A673 (cell line): ENCODE results near the gene ZHX3. TPM values are rescaled to one million over a fixed set of nuclear protein-coding genes. Genes with fewer than 3 reads are reported as not detected.

Source experiments
- BruUV-seq: library from RNA; stranded (reverse); fragments of 400-500 nt; replicated peaks from 2 replicates; lab custom pipeline; 2021; lab: Mats Ljungman, UMichigan
- CTCF ChIA-PET: fragments of 300-600 bp; sonication (Branson Sonifier 250); formaldehyde crosslinking; loops from one replicate; lab custom pipeline; 2022; ENCODE audit warnings: antibody characterized with exemption; lab: Charles Lee
- POLR2A ChIA-PET: fragments of 300-600 bp; sonication (Branson Sonifier 250); formaldehyde crosslinking; loops from one replicate; lab custom pipeline; 2022; ENCODE audit warnings: antibody characterized with exemption; ENCODE audit not compliant: low non-redundant PET; lab: Charles Lee
- DNase-seq: peaks from one replicate; pipeline ENCODE4 v3.0.0-alpha.2; 2015; ENCODE audit warnings: low spot score
- H3K27ac ChIP-seq: fragments of 200-600 bp; sonication (generic); 2 replicates; pipeline ENCODE4 v1.5.1; 2016; ENCODE audit warnings: mixed run types, low read depth, mild to moderate bottlenecking, mixed read lengths, antibody characterized with exemption, low read length; ENCODE audit not compliant: poor library complexity, severe bottlenecking
- H3K27me3 ChIP-seq: fragments of 200-600 bp; sonication (generic); replicated peaks from 2 replicates; pipeline ENCODE4 v1.6.1; 2017; ENCODE audit warnings: mixed run types, low read depth, mild to moderate bottlenecking, mixed read lengths, antibody characterized with exemption, low read length; ENCODE audit not compliant: insufficient read depth, poor library complexity
- H3K36me3 ChIP-seq: fragments of 200-600 bp; sonication (generic); 2 replicates; pipeline ENCODE4 v1.6.1; 2016; ENCODE audit warnings: mixed run types, mild to moderate bottlenecking, mixed read lengths, antibody characterized with exemption, low read length; ENCODE audit not compliant: insufficient read depth, poor library complexity, severe bottlenecking
- H3K4me1 ChIP-seq: fragments of 200-600 bp; sonication (generic); 2 replicates; pipeline ENCODE4 v1.6.1; 2017; ENCODE audit warnings: mixed run types, mild to moderate bottlenecking, mixed read lengths, antibody characterized with exemption, low read length; ENCODE audit not compliant: insufficient read depth, poor library complexity, severe bottlenecking
- H3K4me3 ChIP-seq: fragments of 200-600 bp; sonication (generic); 2 replicates; pipeline ENCODE4 v1.5.1; 2016; ENCODE audit warnings: low read depth, mixed run types, mild to moderate bottlenecking, mixed read lengths, low read length; ENCODE audit not compliant: poor library complexity, severe bottlenecking
- H3K9me3 ChIP-seq: fragments of 200-600 bp; sonication (generic); 2 replicates; pipeline ENCODE4 v1.6.1; 2016; ENCODE audit warnings: mixed run types, low read depth, mild to moderate bottlenecking, mixed read lengths, antibody characterized with exemption, low read length; ENCODE audit not compliant: poor library complexity, severe bottlenecking
- CTCF ChIP-seq: fragments of 300-800, 200-600 bp; sonication (generic); conservative IDR thresholded peaks from 2 replicates; pipeline ENCODE4 v1.5.1; 2017; ENCODE audit warnings: low read depth, mild to moderate bottlenecking, antibody characterized with exemption, low read length, moderate library complexity, mixed read lengths
- EZH2 ChIP-seq: fragments of 200-600 bp; sonication (generic); IDR thresholded peaks from 2 replicates; pipeline ENCODE4 v1.6.1; 2017; ENCODE audit warnings: borderline replicate concordance, low read depth, mild to moderate bottlenecking, mixed read lengths, antibody characterized with exemption, low read length; ENCODE audit not compliant: poor library complexity, severe bottlenecking
- intact Hi-C: fragments of 100-400 bp; cut with micrococcal nuclease; formaldehyde crosslinking; loops from one replicate; pipeline ENCODE4 v1.10.0; 2022; ENCODE audit not compliant: unreplicated experiment
- total RNA-seq: library from RNA; stranded (reverse); gene quantifications from 2 replicates; pipeline ENCODE4 v1.2.3, GENCODE V29; 2021

ZHX3 gene
- total RNA-seq, 1 experiment from 2014 or later = 14.0 TPM

GRCh38 chr20:41358717-41359116 lies 41.2 kb upstream of the ZHX3 start:
- no peak for TF ChIP-seq EZH2
- TF ChIP-seq CTCF = no peak
- ChIA-PET POLR2A (interaction anchor here (0.6 kb wide), 1 partner anchor 41 kb away, joined by 6 read pairs; the partner anchor contains the start of gene ZHX3), CTCF (no interaction called here)
- H3K9me3 ChIP-seq = no peaks in the 10 kb centered on the region
- no peak overlapping the region for H3K27ac ChIP-seq
- BruUV-seq = no TSS peak
- H3K4me1 ChIP-seq = no peaks in the 10 kb centered on the region
- no peaks in the 10 kb centered on the region for H3K36me3 ChIP-seq
- no peak for DNase-seq
- intact Hi-C loops = no loop called here
- no peaks in the 10 kb centered on the region for H3K27me3 ChIP-seq
- no peak overlapping the region for H3K4me3 ChIP-seq

- no peak for DNase-seq
- H3K4me1 ChIP-seq = no peaks in the 10 kb centered on the region
- ChIA-PET POLR2A (interaction anchor here (0.6 kb wide), 1 partner anchor 41 kb away, joined by 6 read pairs; the partner anchor contains the start of gene ZHX3), CTCF (no interaction called here)
- intact Hi-C loops = no loop called here
- TF ChIP-seq EZH2 = no peak
- no peak for TF ChIP-seq CTCF
- no TSS peak for BruUV-seq
- no peak overlapping the region for H3K27ac ChIP-seq
- H3K9me3 ChIP-seq = no peaks in the 10 kb centered on the region
- no peaks in the 10 kb centered on the region for H3K36me3 ChIP-seq
- H3K27me3 ChIP-seq = no peaks in the 10 kb centered on the region
- H3K4me3 ChIP-seq = no peak overlapping the region
Measured at GRCh38 chr20:41358230-41358629, 40.7 kb upstream of the ZHX3 start.

GRCh38 chr20:41357424-41358163 lies 40.1 kb upstream of the ZHX3 start:
- DNase-seq = no peak
- H3K27me3 ChIP-seq = no peaks in the 10 kb centered on the region
- H3K36me3 ChIP-seq = no peaks in the 10 kb centered on the region
- H3K9me3 ChIP-seq = no peaks in the 10 kb centered on the region
- CTCF ChIA-PET = no interaction called here
- no peaks in the 10 kb centered on the region for H3K4me1 ChIP-seq
- no peak overlapping the region for H3K4me3 ChIP-seq
- TF ChIP-seq EZH2 (no peak), CTCF (no peak)
- POLR2A ChIA-PET = no interaction called here
- no TSS peak for BruUV-seq
- no peak overlapping the region for H3K27ac ChIP-seq
- intact Hi-C loops = no loop called here
